NT2/D1 (cell line): ENCODE results near the gene AGAP1.

Source experiments
- SUZ12 ChIP-seq: IDR thresholded peaks from 2 replicates; pipeline ENCODE4 v1.6.1; 2011; ENCODE audit not compliant: insufficient read length, insufficient read depth; ENCODE audit errors: extremely low read depth
- YY1 ChIP-seq: IDR thresholded peaks from 2 replicates; pipeline ENCODE4 v1.6.1; 2011; ENCODE audit not compliant: insufficient read length, insufficient read depth
- ZNF274 ChIP-seq: IDR thresholded peaks from 2 replicates; pipeline ENCODE4 v1.6.1; 2011; ENCODE audit warnings: mild to moderate bottlenecking, low read depth, low read length

- TF ChIP-seq YY1 (no peak), ZNF274 (no peak), SUZ12 (no peak)
These were observed 181.0 kb downstream of the AGAP1 start for GRCh38 chr2:235674812-235675211.
